A204.1 (cell line): ENCODE measurements around the gene KCTD16.

Experiments
- FAIRE-seq: peaks from 2 replicates; lab custom pipeline; 2012; peaks lifted over from hg19 to GRCh38; lab: Jason Lieb, UNC

Gene KCTD16

GRCh38 chr5:144166696-144167095 is 4.0 kb upstream of the KCTD16 start:
- no peak for FAIRE-seq

- FAIRE-seq: no peak
Measured at GRCh38 chr5:144167998-144168397, 2.7 kb upstream of the KCTD16 start.

- FAIRE-seq: no peak
Measured at GRCh38 chr5:144169904-144170275, 783 bp upstream of the KCTD16 start.

- no peak for FAIRE-seq
Measured at GRCh38 chr5:144173766-144174165, 3.1 kb downstream of the KCTD16 start.

- no peak for FAIRE-seq
Measured at GRCh38 chr5:144177548-144177947, 6.9 kb downstream of the KCTD16 start.

GRCh38 chr5:144179226-144179625 is 8.6 kb downstream of the KCTD16 start:
- no peak for FAIRE-seq

GRCh38 chr5:144183254-144183889 is 12.7 kb downstream of the KCTD16 start:
- peak; percentile 95 for FAIRE-seq

GRCh38 chr5:144187699-144188294 is 17.1 kb downstream of the KCTD16 start:
- FAIRE-seq: no peak

- no peak for FAIRE-seq
Measured at GRCh38 chr5:144189800-144190429, 19.2 kb downstream of the KCTD16 start.

- FAIRE-seq: no peak
Measured at GRCh38 chr5:144191531-144191930, 20.9 kb downstream of the KCTD16 start.

GRCh38 chr5:144191998-144192397 is 21.3 kb downstream of the KCTD16 start:
- peak; percentile 89 for FAIRE-seq

GRCh38 chr5:144192661-144193060 is 22.0 kb downstream of the KCTD16 start:
- no peak for FAIRE-seq

- no peak for FAIRE-seq
Measured at GRCh38 chr5:144194144-144194543, 23.5 kb downstream of the KCTD16 start.

GRCh38 chr5:144195448-144195847 is 24.8 kb downstream of the KCTD16 start:
- no peak for FAIRE-seq

- FAIRE-seq: no peak
Measured at GRCh38 chr5:144196612-144197011, 25.9 kb downstream of the KCTD16 start.

- no peak for FAIRE-seq
Measured at GRCh38 chr5:144198386-144198785, 27.7 kb downstream of the KCTD16 start.

- FAIRE-seq: no peak
Measured at GRCh38 chr5:144201588-144201987, 30.9 kb downstream of the KCTD16 start.

- no peak for FAIRE-seq
Measured at GRCh38 chr5:144202072-144202471, 31.4 kb downstream of the KCTD16 start.

GRCh38 chr5:144202726-144203125 is 32.1 kb downstream of the KCTD16 start:
- no peak for FAIRE-seq

- peak; percentile 99 for FAIRE-seq
Measured at GRCh38 chr5:144203750-144204596, 33.3 kb downstream of the KCTD16 start.

GRCh38 chr5:144205141-144205551 is 34.5 kb downstream of the KCTD16 start:
- FAIRE-seq: no peak

GRCh38 chr5:144206141-144206540 is 35.5 kb downstream of the KCTD16 start:
- FAIRE-seq: peak; percentile 88

- no peak for FAIRE-seq
Measured at GRCh38 chr5:144207875-144208444, 37.3 kb downstream of the KCTD16 start.
